ENCODE results near the gene MYO18A. TPM values are rescaled to one million over a fixed set of nuclear protein-coding genes. Genes with fewer than 3 reads are reported as not detected.

Gene MYO18A
- total RNA-seq, 2 donors from 2014 or later: 43.8 to 56.7 TPM

GRCh38 chr17:29212681-29213121, 32.5 kb upstream of the MYO18A start:
- H3K27me3 ChIP-seq (ENCODE audit: control insufficient read depth, insufficient read depth, low read length, poor library complexity, severe bottlenecking): no peaks in the 10 kb centered on the region
- Mint-ChIP-seq H3K27ac (no peak overlapping the region), H3K4me1 (no peaks in the 10 kb centered on the region), H3K9me3 (no peaks in the 10 kb centered on the region), H3K4me3 (no peak overlapping the region), H3K27me3 (ENCODE audit: insufficient read depth) (no peaks in the 10 kb centered on the region), H3K36me3 (ENCODE audit: low read depth) (no peaks in the 10 kb centered on the region)
- H3K36me3 ChIP-seq (ENCODE audit: control insufficient read depth, insufficient read depth, low read length): no peaks in the 10 kb centered on the region
- H3K9ac ChIP-seq (ENCODE audit: extremely low read depth, low read length, poor library complexity, severe bottlenecking): no peak overlapping the region
- WGBS, 2 experiments (ENCODE audit: insufficient coverage in 1 of 2, insufficient read length in 1 of 2): 89 to 91% methylated on average over 4 to 5 of the region's 5 CpGs
- H3K27ac ChIP-seq (ENCODE audit: low read depth, low read length): no peak overlapping the region
- H3K9me3 ChIP-seq (ENCODE audit: control insufficient read depth, low read length): no peaks in the 10 kb centered on the region
- no peaks in the 10 kb centered on the region for H3K4me1 ChIP-seq (ENCODE audit: control insufficient read depth, insufficient read depth, low read length)
- H3K4me3 ChIP-seq (ENCODE audit: low read length): no peak overlapping the region
- no peak for DNase-seq
- TF ChIP-seq, protein P1, sequence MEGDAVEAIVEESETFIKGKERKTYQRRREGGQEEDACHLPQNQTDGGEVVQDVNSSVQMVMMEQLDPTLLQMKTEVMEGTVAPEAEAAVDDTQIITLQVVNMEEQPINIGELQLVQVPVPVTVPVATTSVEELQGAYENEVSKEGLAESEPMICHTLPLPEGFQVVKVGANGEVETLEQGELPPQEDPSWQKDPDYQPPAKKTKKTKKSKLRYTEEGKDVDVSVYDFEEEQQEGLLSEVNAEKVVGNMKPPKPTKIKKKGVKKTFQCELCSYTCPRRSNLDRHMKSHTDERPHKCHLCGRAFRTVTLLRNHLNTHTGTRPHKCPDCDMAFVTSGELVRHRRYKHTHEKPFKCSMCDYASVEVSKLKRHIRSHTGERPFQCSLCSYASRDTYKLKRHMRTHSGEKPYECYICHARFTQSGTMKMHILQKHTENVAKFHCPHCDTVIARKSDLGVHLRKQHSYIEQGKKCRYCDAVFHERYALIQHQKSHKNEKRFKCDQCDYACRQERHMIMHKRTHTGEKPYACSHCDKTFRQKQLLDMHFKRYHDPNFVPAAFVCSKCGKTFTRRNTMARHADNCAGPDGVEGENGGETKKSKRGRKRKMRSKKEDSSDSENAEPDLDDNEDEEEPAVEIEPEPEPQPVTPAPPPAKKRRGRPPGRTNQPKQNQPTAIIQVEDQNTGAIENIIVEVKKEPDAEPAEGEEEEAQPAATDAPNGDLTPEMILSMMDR (conservative IDR thresholded peaks at IDR 0.05): no peak

GRCh38 chr17:29212094-29212631, 32.0 kb upstream of the MYO18A start:
- DNase-seq: no peak
- TF ChIP-seq, protein P1 (conservative IDR thresholded peaks at IDR 0.05): no peak
- Mint-ChIP-seq H3K27me3 (ENCODE audit: insufficient read depth) (no peaks in the 10 kb centered on the region), H3K9me3 (no peaks in the 10 kb centered on the region), H3K36me3 (ENCODE audit: low read depth) (no peaks in the 10 kb centered on the region), H3K27ac (no peak overlapping the region), H3K4me1 (no peaks in the 10 kb centered on the region), H3K4me3 (no peak overlapping the region)
- no peak overlapping the region for H3K4me3 ChIP-seq (ENCODE audit: low read length)
- H3K9me3 ChIP-seq (ENCODE audit: control insufficient read depth, low read length): no peaks in the 10 kb centered on the region
- no peaks in the 10 kb centered on the region for H3K27me3 ChIP-seq (ENCODE audit: control insufficient read depth, insufficient read depth, low read length, poor library complexity, severe bottlenecking)
- H3K9ac ChIP-seq (ENCODE audit: extremely low read depth, low read length, poor library complexity, severe bottlenecking): no peak overlapping the region
- no peaks in the 10 kb centered on the region for H3K4me1 ChIP-seq (ENCODE audit: control insufficient read depth, insufficient read depth, low read length)
- H3K27ac ChIP-seq (ENCODE audit: low read depth, low read length): no peak overlapping the region
- no peaks in the 10 kb centered on the region for H3K36me3 ChIP-seq (ENCODE audit: control insufficient read depth, insufficient read depth, low read length)
- 83 to 92% methylated on average over 1 of the region's 1 CpG for WGBS, 2 experiments (ENCODE audit: insufficient coverage in 1 of 2, insufficient read length in 1 of 2)

DNA sequence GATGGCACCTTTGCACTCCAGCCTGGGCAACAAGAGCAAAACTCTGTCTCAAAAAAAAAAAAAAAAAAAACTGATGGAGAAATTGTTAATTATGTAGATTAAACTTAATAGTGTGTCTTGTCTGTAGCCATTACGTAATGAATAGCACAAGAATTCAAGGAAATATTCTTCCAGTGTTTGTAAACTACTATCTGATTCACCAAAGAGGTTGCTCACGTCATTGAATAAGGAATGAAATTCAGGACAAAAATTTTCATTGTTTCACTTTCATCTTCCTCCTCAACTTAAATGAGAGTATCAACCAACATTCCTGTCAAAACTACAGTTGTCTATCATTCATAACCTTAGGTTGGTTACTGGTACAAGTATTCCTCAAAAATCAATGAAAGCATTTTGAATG, 30.7 kb upstream of the MYO18A start:
- TF ChIP-seq, protein P1 (conservative IDR thresholded peaks at IDR 0.05): no peak
- H3K4me3 ChIP-seq (ENCODE audit: low read length): no peak overlapping the region
- whole genome bisulfite sequencing, 2 experiments (ENCODE audit: insufficient coverage in 1 of 2, insufficient read length in 1 of 2): 92 to 95% methylated on average over 2 of the region's 2 CpGs
- no peaks in the 10 kb centered on the region for H3K27me3 ChIP-seq (ENCODE audit: control insufficient read depth, insufficient read depth, low read length, poor library complexity, severe bottlenecking)
- Mint-ChIP-seq H3K9me3 (no peaks in the 10 kb centered on the region), H3K27ac (no peak overlapping the region), H3K4me3 (no peak overlapping the region), H3K27me3 (ENCODE audit: insufficient read depth) (no peaks in the 10 kb centered on the region), H3K4me1 (no peaks in the 10 kb centered on the region), H3K36me3 (ENCODE audit: low read depth) (no peaks in the 10 kb centered on the region)
- H3K27ac ChIP-seq (ENCODE audit: low read depth, low read length): no peak overlapping the region
- no peaks in the 10 kb centered on the region for H3K36me3 ChIP-seq (ENCODE audit: control insufficient read depth, insufficient read depth, low read length)
- no peak overlapping the region for H3K9ac ChIP-seq (ENCODE audit: extremely low read depth, low read length, poor library complexity, severe bottlenecking)
- H3K9me3 ChIP-seq (ENCODE audit: control insufficient read depth, low read length): no peaks in the 10 kb centered on the region
- no peak for DNase-seq
- H3K4me1 ChIP-seq (ENCODE audit: control insufficient read depth, insufficient read depth, low read length): no peaks in the 10 kb centered on the region

Measured in endodermal cell (in vitro differentiated cells).